T-helper 9 cell (primary cell): Measurements from ENCODE around the gene NFS1.
A peak's percentile ranks its signal among the peaks of the same experiment; 100 is the strongest.

Experiments used
- DNase-seq: peaks from one replicate; pipeline ENCODE4 v3.0.0-alpha.2; 2020

NFS1 gene

DNA sequence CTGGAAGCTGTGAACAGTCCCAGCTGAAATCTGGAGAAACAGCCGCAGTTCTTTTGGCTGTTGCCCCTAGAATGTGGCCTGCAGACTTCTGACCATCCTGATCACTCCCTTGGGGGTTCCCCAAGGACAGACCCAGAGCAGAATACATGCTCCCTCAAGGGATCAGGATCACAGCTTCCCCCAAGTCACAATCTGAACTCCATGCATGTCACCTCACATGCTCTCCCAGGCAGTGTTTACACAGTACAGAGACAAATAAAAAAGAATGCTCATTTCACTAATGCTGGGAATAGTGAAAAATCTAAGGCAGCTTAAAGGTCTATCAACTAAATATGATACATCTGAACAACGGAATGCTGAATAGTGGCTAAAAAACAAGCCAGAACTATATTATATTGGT is 63.1 kb downstream of the NFS1 start:
- DNase-seq: no peak

DNA sequence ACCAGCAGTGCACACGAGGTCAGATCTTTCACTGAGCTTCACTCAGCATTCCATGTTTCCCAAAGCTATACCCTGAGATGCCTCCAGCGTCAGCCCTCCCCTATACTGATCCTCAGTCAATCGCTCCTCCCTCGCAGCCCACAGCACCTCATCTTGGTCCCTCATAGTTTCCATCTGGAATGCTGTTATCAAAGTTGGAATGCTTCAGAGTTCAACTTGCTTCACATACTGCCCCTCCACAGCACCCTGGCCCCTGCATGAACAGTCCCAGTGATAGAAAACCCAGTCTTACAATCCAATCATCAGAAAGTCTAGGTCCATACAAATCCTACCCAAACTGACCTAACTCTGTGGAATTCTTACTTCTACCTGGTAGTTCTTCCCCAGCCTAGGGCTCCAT is 63.5 kb downstream of the NFS1 start:
- no peak for DNase-seq

DNA sequence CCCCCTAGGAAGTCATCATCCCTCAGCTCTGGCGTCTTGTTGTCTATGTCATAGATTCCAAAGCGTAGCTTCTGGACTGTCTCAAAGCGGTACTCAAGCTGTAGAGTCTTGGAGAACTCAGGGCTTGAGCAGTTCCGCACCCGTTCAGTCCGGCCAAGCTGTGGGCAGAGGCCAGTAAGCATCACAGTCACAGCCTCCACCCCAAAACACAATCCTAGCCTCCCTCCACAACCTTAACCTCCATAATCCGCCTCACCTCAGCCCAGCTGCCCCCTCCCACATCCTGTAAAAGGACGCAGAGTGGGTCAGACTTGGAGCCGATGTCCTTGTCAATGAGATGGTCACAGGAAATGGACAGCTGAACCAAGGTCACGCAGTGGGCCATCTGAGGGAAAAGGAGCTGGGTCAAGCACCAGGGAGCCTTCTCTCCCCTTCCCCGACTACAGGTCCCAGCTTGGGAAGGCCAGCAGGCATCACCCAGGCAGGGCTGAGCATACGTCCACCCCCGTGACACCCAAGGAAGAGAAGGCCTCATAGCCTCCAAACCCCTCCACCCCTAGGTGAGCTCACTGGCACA is 66.5 kb downstream of the NFS1 start:
- DNase-seq: no peak

DNA sequence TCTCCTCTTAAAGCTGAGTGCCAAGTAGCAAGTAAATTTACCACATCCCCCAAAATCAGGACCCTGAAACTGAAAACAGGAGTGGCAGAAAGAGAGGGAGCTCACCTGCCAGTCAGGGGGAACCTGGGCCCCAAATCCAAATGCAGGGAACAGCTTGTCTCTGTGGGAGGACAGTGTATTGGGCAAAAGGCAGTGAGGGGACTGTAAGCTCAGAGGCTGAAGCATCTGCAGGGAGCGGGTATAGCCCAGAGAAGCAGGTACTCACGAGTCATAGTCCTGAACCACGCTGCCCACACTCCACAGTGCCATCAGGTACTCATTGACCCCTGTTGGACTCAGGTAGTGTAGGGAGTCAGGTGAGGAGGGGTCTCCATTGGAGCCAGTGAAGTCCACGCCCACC is 68.5 kb downstream of the NFS1 start:
- DNase-seq: no peak

DNA sequence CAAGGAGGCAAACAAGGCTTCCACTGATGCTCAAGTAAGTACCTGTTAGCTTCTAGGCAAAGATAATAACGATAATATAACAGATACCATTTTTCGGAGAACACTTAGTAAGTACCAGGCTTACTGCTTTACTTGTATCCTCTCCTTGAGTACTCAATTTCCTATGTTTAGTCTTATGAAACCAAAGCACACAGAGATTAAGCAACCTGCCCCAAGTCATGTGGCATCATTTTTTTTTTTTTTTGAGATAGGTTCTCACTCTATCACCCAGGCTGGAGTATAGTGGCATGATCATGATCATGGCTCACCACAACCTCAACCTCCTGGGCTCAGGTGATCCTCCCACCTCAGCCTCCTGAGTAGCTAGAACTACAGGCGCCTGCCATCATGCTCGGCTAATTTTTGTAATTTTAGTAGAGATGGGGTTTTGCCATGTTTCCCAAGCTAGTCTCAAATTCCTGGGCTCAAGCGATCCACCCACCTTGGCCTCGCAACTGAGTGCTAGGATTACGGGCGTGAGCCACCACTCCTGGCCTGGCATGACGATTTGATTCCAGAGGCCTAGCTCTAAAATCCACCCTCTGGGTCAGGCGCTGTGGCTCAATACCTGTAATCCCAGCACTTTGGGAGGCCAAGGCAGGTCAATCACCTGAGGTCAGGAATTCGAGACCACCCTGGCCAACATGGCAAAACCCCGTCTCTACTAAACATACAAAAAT is 69.6 kb downstream of the NFS1 start:
- DNase-seq: no peak

DNA sequence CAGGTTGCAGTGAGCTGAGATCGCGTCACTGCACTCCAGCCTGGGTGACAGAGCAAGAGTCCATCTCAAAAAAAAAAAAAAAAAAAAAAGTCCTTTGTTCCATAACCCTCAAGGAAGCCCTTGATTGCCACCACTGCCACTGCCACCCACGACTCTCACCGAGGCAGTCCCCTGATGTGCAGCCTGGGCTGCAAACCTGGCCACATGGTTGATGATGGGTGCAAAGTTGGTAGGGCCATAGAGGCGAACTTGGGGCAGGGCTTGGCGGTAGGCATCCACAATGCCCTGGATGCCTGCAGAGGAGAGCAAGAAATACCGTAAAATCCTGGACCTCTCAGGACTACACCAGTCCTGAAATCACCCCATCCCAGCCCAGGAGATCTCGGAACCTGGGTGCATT is 72.0 kb downstream of the NFS1 start:
- DNase-seq: no peak

DNA sequence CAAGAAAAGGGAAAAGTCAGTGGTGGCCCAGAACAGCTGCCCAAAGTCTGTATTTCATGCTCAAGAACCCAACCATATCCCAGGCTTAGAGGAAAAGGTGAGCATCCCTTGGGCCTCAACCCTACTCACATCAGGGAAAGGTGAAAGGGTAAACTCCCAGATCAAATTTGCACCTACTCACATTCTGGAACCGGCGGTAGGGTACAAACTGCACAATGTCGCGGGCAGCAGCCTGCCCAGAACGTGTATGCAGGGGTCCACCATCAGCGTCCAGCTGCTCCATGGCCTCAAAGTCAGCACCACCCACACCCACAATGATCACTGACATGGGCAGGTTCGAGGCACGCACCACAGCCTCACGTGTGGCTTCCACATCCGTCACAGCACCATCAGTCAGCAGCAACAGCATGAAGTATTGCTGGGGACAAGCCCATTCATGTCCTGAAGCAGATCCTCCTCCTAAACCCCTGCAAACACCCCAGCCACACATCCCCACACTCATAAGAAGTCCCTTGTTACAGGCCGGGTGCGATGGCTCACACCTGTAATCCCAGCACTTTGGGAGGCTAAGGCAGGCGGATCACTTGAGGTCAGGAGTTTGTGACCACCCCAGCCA is 72.7 kb downstream of the NFS1 start:
- DNase-seq: no peak

DNA sequence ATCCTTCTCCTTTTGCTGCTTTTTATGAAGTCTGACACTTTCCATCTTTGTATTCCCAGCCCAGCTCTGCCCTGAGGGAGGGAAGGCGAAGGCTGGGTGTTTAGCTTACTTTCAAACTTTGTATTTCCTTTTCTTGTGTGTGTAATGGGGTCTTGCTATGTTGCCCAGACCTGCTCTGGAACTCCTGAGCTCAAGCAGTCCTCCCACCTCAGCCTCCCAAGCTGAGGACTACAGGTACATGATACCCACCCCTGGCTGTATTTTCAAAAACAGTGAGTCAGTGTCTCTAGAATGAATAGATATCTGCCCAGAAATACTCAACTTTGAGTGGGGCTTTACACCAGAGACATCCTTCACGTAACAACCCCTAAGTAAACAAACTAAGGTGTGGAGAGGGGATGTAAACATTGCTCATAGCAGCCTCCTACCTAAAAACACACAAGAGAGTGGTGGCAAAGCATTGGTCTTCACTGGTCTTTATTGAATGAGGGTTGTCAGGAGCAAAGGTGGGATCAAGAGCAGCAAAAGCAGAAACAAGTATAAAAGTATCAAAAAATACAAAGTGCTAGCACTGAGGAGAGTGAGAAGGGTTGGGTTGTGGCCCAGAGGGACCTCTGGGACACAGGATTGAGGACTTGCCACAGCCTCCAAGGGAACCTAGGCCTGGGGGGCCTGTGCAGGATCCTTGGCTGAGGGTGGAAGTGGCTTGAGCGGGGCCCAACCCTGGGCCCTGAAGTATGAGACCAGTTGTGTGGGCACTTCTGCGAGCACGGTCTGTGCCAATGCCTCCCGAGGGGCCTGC is 73.4 kb downstream of the NFS1 start:
- no peak for DNase-seq

DNA sequence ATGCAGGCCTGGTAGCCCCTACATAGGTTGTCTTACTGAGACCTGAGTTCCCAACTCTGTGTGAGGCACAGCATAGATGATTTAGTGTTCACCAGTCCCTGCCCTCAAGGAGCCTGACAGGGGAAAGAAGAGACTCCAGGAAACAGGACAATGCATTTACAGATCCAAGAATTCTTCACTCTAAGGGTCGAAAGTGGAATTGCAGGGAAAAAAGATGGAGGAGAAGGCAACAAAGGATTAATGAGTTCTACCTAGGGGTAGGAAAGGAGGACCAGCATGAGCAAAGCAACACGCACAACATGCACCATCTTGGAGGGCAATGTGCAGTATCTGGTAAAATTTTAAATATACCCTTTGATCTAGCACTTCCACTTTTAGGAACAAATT is 77.6 kb downstream of the NFS1 start:
- no peak for DNase-seq

DNA sequence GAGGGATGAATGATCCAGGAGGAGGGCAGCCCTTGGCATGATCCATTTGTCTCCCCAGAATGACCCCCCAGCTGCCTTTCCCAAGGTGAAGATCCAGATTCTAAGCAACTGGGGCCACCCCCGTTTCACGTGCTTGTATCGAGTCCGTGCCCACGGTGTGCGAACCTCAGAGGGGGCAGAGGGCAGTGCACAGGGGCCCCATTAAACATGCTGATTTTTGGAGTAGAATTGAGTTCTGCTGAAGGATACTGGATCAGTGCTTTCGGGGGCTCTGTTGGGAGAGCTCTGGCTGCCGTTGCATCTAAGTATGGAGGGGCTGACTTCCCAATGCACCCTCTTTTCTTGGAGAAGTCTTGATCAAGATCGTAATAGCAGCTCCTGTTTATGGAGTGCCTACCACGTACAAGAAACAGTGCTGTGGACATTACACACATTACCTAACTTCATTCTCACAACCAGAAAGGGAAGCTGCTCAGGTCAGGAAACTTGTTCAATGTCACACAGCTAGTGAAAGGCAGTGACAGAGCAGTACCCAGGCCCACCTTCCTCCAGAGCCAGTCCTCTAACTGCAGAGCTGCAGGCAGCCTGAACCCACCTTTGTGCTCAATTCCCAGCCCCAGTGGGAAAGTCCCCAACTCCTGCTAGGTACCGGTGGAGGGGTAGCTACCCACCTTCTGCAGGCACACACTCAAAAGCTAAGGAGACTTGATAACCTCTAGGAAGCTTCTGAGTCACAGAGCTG is 78.2 kb downstream of the NFS1 start:
- DNase-seq: no peak

DNA sequence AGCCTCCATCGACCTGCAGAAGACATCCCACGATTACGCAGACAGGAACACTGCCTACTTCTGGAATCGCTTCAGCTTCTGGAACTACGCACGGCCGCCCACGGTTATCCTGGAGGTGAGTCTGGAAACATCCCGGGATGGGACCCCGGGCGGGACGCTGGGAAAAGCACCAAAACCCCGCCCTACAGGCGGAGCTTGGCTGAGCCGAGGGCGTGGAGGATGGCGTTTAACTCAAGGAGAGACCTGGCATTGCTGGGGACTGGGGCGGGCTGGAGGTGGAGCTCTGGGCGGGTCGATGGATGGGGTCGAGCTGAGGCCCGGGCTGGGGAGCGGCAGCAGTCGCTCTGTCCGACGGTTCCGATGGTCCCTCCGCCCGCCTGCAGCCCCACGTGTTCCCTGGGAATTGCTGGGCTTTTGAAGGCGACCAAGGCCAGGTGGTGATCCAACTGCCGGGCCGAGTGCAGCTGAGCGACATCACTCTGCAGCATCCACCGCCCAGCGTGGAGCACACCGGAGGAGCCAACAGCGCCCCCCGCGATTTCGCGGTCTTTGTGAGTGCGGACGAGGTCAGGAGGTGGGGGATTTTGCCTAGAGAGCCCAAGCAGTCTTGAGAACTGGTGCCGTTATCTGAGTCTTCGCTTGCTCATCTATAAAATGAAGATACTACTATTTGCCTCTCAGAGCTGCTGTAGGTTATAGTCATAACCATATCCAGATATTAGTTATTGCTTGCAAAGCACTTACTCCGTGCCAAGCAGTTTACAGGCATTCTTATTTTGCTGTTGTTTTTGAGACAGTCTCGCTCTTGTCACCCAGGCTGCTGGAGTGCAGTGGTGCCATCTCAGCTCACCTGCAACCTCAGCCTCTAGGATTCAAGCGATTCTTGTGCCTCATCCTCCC is 79.7 kb downstream of the NFS1 start:
- peak; percentile 69 for DNase-seq

DNA sequence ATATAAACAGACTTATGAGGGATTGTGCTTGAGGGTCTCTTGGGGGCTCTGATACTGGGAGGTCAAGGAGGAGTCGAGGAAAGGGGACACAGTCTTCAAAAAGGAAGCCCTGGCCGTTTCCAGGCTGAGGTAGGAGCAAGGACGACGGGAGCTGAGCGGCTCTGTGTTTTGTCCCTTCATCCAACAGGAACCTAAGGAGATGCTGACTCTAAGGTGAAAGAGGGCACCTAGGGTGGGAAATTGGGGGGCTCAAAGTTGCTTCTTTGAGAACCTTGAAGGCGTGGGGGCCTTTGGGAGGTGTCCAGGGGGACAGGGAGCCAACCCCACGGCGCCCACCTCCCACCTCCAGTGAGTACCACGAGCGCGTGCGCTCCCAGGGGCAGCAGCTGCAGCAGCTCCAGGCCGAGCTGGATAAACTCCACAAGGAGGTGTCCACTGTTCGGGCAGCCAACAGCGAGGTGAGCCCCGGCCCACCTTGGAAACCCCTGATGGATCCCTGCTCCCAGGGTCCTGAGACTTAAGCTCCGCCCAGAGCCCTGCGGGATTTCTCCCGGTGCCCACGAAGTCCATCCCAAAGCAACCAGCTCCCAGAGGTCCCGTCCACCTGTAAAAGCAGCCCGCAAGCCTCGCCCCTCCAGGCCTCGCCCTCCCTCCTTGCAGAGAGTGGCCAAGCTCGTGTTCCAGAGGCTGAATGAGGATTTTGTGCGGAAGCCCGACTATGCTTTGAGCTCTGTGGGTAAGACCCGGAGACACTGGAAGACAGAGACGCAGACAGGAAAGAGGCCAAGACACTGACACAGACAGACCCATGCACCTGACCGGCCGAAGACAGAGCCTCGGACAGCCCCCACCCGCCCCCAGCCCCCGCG is 80.7 kb downstream of the NFS1 start:
- peak; percentile 16 for DNase-seq
